HL-60 (cell line): ENCODE measurements around the gene SLAMF7.

ENCODE experiments used
- CTCF ChIP-seq: IDR thresholded peaks from one replicate; pipeline ENCODE4 v1.5.1; 2011; ENCODE audit warnings: low read length, control low read depth, inconsistent platforms; ENCODE audit not compliant: insufficient read depth
- POLR2AphosphoS5 ChIP-seq: IDR thresholded peaks from 2 replicates; pipeline ENCODE4 v1.6.1; 2012; ENCODE audit warnings: low read depth
- REST ChIP-seq: IDR thresholded peaks from 2 replicates; pipeline ENCODE4 v1.6.1; 2012; ENCODE audit warnings: low read depth; ENCODE audit not compliant: insufficient replicate concordance

GRCh38 chr1:160746836-160747500, 7.9 kb downstream of the SLAMF7 start:
- TF ChIP-seq CTCF, result no peak
- TF ChIP-seq POLR2AphosphoS5, result no peak
- no peak for TF ChIP-seq REST
